ENCODE results near the gene OR7G1.

The OR7G1 gene

DNA sequence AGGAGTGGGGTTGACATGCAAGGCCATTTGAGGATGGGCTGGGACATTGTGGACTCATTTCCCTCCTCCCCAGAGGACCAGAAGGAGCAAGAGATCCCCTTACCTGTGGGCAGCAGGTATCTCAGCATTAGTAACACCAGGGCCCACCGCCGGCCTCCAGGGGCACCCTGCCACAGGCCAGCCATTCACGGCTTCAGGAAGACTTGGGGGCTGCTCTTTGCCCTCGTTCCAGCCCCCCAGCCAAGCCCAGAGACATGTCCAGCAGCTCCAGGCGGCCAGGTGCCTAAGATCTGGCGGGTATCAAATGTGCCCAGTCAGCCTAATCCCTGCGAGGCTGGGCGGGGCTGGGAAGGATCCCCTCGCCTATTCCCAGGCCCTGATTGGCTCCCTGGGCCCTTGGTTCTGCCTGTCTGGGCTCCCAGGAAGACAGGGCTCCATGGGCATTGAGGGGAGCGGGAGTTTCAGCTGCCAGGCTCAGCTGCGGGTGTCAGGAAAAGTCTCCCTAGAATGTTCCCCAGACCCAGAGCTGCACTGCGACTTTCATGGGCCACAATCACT lies 50.0 kb downstream of the OR7G1 start:
- TF ChIP-seq, protein P1, sequence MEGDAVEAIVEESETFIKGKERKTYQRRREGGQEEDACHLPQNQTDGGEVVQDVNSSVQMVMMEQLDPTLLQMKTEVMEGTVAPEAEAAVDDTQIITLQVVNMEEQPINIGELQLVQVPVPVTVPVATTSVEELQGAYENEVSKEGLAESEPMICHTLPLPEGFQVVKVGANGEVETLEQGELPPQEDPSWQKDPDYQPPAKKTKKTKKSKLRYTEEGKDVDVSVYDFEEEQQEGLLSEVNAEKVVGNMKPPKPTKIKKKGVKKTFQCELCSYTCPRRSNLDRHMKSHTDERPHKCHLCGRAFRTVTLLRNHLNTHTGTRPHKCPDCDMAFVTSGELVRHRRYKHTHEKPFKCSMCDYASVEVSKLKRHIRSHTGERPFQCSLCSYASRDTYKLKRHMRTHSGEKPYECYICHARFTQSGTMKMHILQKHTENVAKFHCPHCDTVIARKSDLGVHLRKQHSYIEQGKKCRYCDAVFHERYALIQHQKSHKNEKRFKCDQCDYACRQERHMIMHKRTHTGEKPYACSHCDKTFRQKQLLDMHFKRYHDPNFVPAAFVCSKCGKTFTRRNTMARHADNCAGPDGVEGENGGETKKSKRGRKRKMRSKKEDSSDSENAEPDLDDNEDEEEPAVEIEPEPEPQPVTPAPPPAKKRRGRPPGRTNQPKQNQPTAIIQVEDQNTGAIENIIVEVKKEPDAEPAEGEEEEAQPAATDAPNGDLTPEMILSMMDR (IDR thresholded peaks at IDR 0.05; ENCODE audit: low read depth, low read length, missing control alignments): no peak
- H3K4me3 ChIP-seq (ENCODE audit: low read depth, low read length): no peak overlapping the region
- no peak for DNase-seq (ENCODE audit: low read depth)
